ENCODE results near the gene IGSF22. TPM values are rescaled to one million over a fixed set of nuclear protein-coding genes. Genes with fewer than 3 reads are reported as not detected.
A peak's percentile ranks its signal among the peaks of the same experiment; 100 is the strongest.

Gene IGSF22
- total RNA-seq, 1 experiment from 2014 or later, result 0.52 TPM

- TF ChIP-seq ETV6 (CRISPR knock-in tag; IDR thresholded peaks at IDR 0.05) (no peak), ZNF671 (CRISPR knock-in tag; IDR thresholded peaks at IDR 0.05) (no peak), ZNF416 (CRISPR knock-in tag; IDR thresholded peaks at IDR 0.05) (no peak), CREB1 (CRISPR knock-in tag; IDR thresholded peaks at IDR 0.05) (no peak), ZNF232 (CRISPR knock-in tag; IDR thresholded peaks at IDR 0.05) (no peak), NR3C1 (CRISPR knock-in tag; conservative IDR thresholded peaks at IDR 0.05; ENCODE audit: low read depth) (no peak), PREB (CRISPR knock-in tag; IDR thresholded peaks at IDR 0.05; ENCODE audit: borderline replicate concordance) (no peak), FOXK1 (CRISPR knock-in tag; IDR thresholded peaks at IDR 0.05) (no peak), USF1 (CRISPR knock-in tag; IDR thresholded peaks at IDR 0.05) (no peak), SOX15 (CRISPR knock-in tag; IDR thresholded peaks at IDR 0.05) (no peak), KAT7 (CRISPR knock-in tag; IDR thresholded peaks at IDR 0.05; ENCODE audit: borderline replicate concordance) (no peak), TEAD1 (CRISPR knock-in tag; IDR thresholded peaks at IDR 0.05) (no peak), ARID4B (CRISPR knock-in tag; IDR thresholded peaks at IDR 0.05; ENCODE audit: borderline replicate concordance) (no peak), ZNF219 (CRISPR knock-in tag; IDR thresholded peaks at IDR 0.05; ENCODE audit: borderline replicate concordance) (no peak)
- TF ChIP-seq, protein P1, sequence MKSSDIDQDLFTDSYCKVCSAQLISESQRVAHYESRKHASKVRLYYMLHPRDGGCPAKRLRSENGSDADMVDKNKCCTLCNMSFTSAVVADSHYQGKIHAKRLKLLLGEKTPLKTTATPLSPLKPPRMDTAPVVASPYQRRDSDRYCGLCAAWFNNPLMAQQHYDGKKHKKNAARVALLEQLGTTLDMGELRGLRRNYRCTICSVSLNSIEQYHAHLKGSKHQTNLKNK (CRISPR knock-in tag; IDR thresholded peaks at IDR 0.05), result no peak
- TF ChIP-seq, protein P2, sequence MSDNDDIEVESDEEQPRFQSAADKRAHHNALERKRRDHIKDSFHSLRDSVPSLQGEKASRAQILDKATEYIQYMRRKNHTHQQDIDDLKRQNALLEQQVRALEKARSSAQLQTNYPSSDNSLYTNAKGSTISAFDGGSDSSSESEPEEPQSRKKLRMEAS (CRISPR knock-in tag; IDR thresholded peaks at IDR 0.05), result no peak
- TF ChIP-seq, protein P3, sequence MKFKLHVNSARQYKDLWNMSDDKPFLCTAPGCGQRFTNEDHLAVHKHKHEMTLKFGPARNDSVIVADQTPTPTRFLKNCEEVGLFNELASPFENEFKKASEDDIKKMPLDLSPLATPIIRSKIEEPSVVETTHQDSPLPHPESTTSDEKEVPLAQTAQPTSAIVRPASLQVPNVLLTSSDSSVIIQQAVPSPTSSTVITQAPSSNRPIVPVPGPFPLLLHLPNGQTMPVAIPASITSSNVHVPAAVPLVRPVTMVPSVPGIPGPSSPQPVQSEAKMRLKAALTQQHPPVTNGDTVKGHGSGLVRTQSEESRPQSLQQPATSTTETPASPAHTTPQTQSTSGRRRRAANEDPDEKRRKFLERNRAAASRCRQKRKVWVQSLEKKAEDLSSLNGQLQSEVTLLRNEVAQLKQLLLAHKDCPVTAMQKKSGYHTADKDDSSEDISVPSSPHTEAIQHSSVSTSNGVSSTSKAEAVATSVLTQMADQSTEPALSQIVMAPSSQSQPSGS (CRISPR knock-in tag; IDR thresholded peaks at IDR 0.05; ENCODE audit: borderline replicate concordance, low read depth), result no peak
- TF ChIP-seq, protein P4, sequence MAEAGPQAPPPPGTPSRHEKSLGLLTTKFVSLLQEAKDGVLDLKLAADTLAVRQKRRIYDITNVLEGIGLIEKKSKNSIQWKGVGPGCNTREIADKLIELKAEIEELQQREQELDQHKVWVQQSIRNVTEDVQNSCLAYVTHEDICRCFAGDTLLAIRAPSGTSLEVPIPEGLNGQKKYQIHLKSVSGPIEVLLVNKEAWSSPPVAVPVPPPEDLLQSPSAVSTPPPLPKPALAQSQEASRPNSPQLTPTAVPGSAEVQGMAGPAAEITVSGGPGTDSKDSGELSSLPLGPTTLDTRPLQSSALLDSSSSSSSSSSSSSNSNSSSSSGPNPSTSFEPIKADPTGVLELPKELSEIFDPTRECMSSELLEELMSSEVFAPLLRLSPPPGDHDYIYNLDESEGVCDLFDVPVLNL (CRISPR knock-in tag; IDR thresholded peaks at IDR 0.05; ENCODE audit: borderline replicate concordance, low read depth), result no peak
- CTCF ChIA-PET, result interaction anchor here (0.9 to 1.7 kb wide), 3 partner anchors 18 to 60 kb away, joined by 3 to 10 read pairs (median 6); no protein-coding TSS in a partner anchor
- no peak for ATAC-seq
- no peak for DNase-seq (ENCODE audit: low spot score)
- Mint-ChIP-seq H3K27me3 (ENCODE audit: low read depth) (peaks cover 85% of the 10 kb centered on the region), H3K4me1 (peaks cover 16% of the 10 kb centered on the region), H3K27ac (no peak overlapping the region), H3K9me3 (no peaks in the 10 kb centered on the region), H3K36me3 (no peaks in the 10 kb centered on the region), H3K4me3 (peak overlapping the region; percentile 33; the same call in 1 of the 2 replicates)
- POLR2A ChIA-PET, result no interaction called here
These were observed 21.8 kb downstream of the IGSF22 start for GRCh38 chr11:18704045-18704645.
